WTC11 (cell line): ENCODE data around the gene ZNF660.

Experiments used
- CREB1 ChIP-seq: sonication (generic); formaldehyde crosslinking; IDR thresholded peaks from 2 replicates; pipeline ENCODE4 v1.8.0; 2023; ENCODE audit warnings: mild to moderate bottlenecking, missing genetic modification reagents
- CTCF ChIP-seq: fragments of 200-600 bp; IDR thresholded peaks from 2 replicates; pipeline ENCODE4 v1.8.0; 2022; ENCODE audit warnings: antibody characterized with exemption
- ETV6 ChIP-seq: sonication (generic); formaldehyde crosslinking; IDR thresholded peaks from 2 replicates; pipeline ENCODE4 v1.8.1; 2022; ENCODE audit warnings: mild to moderate bottlenecking, missing genetic modification reagents
- GRHL2 ChIP-seq: fragments of 250-450 bp; sonication (Bioruptor Pico); IDR thresholded peaks from 2 replicates; pipeline ENCODE4 v1.8.0; 2022; ENCODE audit warnings: mild to moderate bottlenecking, moderate library complexity; ENCODE audit not compliant: insufficient replicate concordance, severe bottlenecking
- PRRX2 ChIP-seq: fragments of 250-450 bp; sonication (Bioruptor Pico); IDR thresholded peaks from 2 replicates; pipeline ENCODE4 v1.8.0; 2021; ENCODE audit warnings: mild to moderate bottlenecking
- TEAD4 ChIP-seq: sonication (generic); formaldehyde crosslinking; IDR thresholded peaks from 2 replicates; pipeline ENCODE4 v1.8.0; 2022; ENCODE audit warnings: mild to moderate bottlenecking, missing genetic modification reagents
- ZBTB43 ChIP-seq: sonication (generic); formaldehyde crosslinking; IDR thresholded peaks from 2 replicates; pipeline ENCODE4 v1.8.1; 2023; ENCODE audit warnings: mild to moderate bottlenecking, missing genetic modification reagents

- no peak for TF ChIP-seq PRRX2 (CRISPR knock-in tag)
- no peak for TF ChIP-seq CTCF
- TF ChIP-seq ZBTB43: no peak
- TF ChIP-seq CREB1 (CRISPR knock-in tag): no peak
- TF ChIP-seq GRHL2 (CRISPR knock-in tag): no peak
- TF ChIP-seq TEAD4 (CRISPR knock-in tag): no peak
- TF ChIP-seq ETV6 (CRISPR knock-in tag): no peak
Observed at GRCh38 chr3:44576613-44577012, 8.2 kb upstream of the ZNF660 start.
